Erythroblast (primary cell): ENCODE data around the gene KIF20A.
A peak's percentile ranks its signal among the peaks of the same experiment; 100 is the strongest.
"Not testable (repeated sequence)": the region's sequence is repeated elsewhere in the genome, so short reads cannot be mapped to it uniquely, and the experiment has no call there.

ENCODE experiments used
- DNase-seq, 2 experiments: peaks; one replicate each; lab custom pipeline; 2025; lab: John Stamatoyannopoulos, UW
- GATA1 ChIP-seq: IDR thresholded peaks from 2 replicates; pipeline ENCODE4 v1.6.1; 2011; ENCODE audit warnings: low read depth, mild to moderate bottlenecking, control low read depth, low read length, moderate library complexity
- POLR2A ChIP-seq: IDR thresholded peaks from 2 replicates; pipeline ENCODE4 v1.6.1; 2011; ENCODE audit warnings: mild to moderate bottlenecking, low read length

Gene KIF20A

DNA sequence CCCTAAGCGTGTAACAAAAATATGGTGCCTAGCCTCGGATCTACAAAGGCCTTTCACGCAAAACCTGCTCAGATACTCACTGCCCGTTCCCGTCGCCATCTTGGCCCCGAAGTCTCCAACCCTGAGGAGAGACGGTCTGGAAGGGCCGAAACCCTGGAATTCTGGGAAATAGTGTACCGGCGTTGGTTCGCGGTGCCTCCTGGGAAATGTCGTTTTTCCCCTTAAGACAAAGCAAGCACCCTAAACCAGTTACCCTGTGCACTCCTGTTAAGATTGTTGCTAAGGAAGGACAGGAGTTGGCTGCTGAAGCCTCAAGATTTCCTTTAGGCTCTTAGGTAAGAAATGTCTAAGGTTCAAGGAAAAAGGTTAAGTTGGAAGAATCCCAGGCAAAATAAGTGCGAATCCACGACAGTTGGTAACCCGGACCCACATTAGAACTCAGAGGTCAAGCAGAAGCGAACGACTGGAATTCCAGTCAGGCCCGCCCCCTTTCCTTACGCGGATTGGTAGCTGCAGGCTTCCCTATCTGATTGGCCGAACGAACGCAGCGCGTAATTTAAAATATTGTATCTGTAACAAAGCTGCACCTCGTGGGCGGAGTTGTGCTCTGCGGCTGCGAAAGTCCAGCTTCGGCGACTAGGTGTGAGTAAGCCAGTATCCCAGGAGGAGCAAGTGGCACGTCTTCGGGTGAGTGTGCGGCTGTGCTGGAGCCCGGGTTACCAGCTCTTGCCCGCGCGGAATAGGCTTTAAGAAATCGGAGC is at the start of gene KIF20A, which contains the start of gene BRD8:
TSS of gene KIF20A (plus strand) at position 597 of the 761 bp plus-strand sequence. CDS start 569 bp downstream, outside the sequence.
TSS of gene BRD8 (minus strand) at position 115 of the 761 bp plus-strand sequence. CDS start at position 99, 16 bp downstream.
- no peak for TF ChIP-seq GATA1
- peak; percentile 86 for TF ChIP-seq POLR2A
- DNase-seq, result peak; percentile 96 to 98

DNA sequence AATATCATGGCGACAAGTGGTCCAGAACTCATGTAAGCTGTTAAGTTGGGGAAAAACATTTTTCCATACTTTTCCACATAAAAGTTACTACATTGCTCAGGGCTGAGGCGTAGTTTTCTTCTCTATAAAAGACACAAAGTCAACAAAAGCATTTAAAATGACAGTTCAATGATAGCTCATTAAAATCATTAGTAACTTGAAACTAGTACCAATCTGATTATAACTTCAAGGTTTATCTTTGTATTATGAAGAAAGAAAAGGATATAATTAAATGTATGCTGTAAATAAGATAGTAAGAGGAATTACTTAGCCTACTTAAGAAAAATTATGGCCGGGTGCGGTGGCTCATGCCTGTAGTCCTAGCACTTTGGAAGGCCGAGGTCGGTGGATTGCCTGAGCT is 49.6 kb upstream of the KIF20A start:
- TF ChIP-seq POLR2A (no peak), GATA1 (no peak)

DNA sequence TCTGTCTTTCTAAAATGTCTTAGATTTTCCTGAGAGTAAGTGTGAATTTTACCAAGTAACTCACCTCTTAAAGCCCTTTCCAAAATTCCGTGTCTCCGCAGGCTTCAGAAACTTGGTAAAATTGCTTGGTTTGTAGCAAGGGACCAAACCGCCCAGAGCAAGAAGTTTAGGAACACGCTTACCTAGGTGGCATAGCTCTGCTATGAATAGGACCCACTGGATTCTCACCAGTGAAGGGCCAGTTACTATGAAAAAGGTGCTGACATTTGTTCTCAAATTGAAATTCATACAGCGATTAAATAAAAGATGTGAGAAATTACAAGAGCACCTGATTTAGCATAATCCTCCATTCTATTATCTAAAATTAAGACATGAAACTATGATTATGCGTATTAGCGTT is 46.4 kb upstream of the KIF20A start:
- TF ChIP-seq GATA1 (no peak), POLR2A (no peak)
- no peak for DNase-seq

More for the DNA sequence above, 49.6 kb upstream of the KIF20A start:
- DNase-seq, result no peak

DNA sequence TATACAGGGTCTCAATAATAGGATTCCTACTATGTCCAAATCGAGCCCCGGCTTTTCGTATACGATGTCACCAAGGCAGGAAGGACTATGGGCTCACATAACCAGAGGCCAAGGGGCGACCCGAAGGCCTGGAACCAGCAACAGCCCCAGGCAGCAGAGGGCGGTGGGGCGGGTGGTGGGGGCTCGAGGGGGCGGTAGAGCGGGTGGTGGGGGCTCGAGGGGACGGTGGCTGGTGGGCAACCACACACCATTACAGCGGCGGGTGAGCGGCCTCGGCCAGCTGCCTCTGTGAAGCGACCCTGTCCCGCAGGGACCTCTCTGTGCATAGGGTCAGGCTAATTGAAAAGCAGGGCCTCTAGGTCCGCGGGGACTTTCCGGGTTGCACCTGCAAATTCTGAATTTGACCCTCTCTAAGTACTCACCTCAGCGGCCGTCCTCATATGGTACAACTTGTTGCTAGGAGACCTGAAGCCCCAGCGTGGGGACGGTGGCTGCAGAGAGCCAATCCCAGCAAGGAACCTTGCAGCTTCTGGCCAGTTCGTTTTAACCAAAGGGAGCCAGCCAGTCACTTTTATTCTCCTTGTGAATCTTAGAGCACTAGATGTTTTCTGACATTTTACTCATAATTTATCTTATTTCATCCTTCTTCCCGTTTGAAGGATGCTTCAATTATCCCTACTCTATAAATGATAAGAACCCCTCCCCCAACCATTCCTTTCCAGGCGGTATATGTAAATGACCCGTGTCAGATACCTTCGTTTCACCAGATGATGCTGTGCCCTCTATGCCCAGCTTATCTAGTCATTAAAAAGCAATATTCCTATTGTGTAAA is 39.7 kb upstream of the KIF20A start, which contains the start of gene NME5:
TSS of gene NME5 (minus strand) at position 480 of the 832 bp plus-strand sequence. CDS start 648 bp downstream, outside the sequence.
- no peak for TF ChIP-seq GATA1
- no peak for TF ChIP-seq POLR2A
- peak; percentile 35 to 66 for DNase-seq

DNA sequence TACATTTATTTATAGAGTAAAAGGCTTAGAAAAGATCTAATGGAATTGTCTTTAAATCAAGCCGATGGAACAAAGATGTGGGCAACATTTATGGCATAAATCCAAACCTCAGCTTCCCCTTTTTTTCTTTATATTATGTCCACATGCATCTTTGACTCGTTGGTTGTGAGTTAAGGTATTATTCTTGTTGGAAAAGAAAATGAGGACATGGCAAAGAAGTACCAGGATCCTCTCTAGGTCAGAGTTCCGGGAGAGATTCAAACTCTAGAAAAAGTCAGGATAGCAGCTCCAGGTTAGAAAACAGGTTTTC is 39.2 kb upstream of the KIF20A start:
- no peak for DNase-seq
- TF ChIP-seq GATA1, result no peak
- TF ChIP-seq POLR2A, result no peak

DNA sequence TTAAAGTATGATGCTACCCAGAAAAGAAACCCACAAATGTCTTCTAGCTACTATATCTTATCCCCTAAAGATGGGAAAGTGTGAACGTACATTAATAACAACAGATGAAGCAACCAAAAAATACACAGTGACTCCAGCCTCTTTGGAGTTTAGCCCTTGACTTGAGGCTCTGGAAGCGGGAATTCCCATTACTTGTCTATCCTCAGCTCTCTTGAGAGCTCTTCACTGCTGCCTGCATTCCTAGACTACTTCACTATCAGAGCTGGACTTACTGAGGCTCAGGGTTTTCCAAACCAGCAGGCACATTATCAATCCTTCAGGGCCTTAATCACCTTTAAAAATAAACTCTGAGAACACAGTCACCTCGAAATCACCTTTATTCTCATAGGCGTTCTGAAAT is 38.6 kb upstream of the KIF20A start:
- TF ChIP-seq POLR2A (no peak), GATA1 (no peak)
- no peak for DNase-seq

DNA sequence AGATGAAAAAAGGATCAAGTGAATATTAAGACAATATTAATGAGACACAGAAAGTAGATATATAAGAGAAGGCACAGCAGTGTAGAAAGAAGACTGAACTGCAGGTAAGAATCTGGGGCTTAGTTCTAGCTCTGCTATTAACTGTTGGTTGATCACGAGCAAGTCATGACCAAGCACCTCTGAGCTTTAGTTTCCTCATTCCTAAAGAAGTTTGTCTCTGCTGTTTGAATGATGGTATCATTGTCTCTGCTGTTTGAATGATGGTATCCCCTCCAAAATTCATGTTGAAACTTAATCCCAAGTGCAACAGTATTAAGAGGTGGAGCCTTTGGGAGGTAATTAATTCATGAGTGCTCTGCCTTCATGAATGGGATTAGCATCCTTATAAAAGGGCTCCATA is 37.2 kb upstream of the KIF20A start:
- TF ChIP-seq GATA1 (no peak), POLR2A (no peak)

DNA sequence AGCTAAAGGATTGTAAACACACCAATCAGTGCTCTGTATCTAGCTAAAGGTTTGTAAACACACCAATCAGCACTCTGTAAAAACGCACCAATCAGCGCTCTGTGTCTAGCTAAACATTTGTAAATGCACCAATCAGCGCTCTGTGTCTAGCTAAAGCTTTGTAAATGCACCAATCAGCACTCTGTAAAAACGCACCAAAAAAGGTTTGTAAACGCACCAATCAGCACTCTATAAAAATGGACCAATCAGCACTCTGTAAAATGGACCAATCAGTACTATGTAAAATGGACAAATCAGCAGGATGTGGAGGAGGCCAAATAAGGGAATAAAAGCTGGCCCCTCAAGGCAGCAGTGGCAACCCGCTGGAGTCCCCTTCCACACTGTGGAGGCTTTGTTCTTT is 35.3 kb upstream of the KIF20A start:
- DNase-seq, result not testable (repeated sequence)

More for the DNA sequence above, 37.2 kb upstream of the KIF20A start:
- no peak for DNase-seq

DNA sequence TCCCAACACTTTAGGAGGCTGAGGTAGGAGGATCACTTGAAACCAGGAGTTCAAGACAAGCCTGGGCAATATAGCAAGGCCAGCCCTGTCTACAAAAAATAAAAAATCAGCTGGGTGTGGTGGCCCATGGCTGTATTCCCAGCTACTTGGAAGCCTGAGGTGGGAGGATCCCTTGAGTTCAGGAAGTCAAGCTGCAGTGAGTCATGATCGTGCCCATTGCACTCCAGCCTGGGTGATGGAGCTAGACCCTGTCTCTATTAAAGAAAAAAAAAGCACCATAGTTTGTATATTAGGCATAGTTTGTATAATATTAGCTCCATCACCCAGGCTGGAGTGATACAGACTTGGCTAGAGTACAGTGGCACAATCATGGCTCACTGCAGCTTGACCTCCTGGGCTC is 30.1 kb upstream of the KIF20A start:
- no peak for TF ChIP-seq POLR2A
- DNase-seq, result peak in 1 of 2 experiments; percentile 27

DNA sequence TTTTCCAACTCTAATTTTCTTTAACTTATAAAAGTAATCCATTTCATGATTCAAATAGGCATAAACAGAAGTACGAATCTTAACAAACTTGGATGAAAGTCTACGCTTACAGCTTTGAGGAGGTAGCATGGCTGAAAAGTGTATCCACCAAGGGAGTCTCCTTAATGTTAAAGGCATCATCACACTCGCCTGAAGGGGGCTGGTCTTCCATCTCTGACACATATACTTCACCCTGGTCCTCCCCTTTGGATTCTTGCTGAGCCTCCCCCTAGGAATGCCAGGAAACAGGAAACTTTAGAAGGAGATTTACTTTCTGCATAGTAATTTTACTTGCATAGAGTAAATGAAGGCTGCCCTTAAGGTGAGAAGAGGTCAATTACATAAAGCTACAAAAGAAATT is 29.4 kb upstream of the KIF20A start:
- no peak for DNase-seq
- TF ChIP-seq POLR2A, result no peak
- no peak for TF ChIP-seq GATA1

DNA sequence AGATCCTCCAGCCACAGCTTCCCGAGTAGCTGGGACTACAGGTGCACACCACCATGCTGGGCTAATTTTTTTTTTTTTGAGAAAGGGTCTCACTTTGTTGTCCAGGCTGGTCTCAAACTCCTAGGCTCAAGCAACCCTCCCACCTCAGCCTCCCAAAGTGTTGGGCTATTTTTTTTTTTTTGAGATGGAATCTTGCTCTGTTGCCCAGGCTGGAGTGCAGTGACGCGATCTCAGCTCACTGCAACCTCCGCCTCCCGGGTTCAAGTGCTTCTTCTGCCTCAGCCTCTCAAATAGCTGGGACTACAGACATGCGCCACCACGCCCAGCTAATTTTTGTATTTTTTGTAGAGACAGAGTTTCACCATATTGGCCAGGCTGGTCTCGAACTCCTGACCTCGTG is 22.9 kb upstream of the KIF20A start:
- DNase-seq, result not testable (repeated sequence)

DNA sequence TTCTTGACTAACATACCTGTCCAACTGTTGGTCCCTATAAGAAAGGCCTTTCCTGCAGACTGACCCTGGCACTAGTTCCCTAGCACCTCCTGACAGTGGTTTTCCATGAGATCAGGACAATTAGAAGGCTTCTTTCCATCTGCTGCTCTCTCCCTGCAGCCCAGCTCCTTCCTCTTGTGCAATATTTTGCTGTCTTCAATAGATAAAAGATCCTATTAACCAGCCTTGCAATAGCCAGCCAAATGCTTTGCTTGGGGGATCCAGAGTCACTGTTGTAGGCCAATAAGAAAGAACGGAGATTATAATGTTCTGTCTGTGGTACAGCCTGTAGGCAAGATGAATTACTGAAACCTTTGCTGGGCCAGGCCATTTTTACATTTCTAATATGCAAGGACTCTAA is 21.3 kb upstream of the KIF20A start:
- DNase-seq, result no peak
- TF ChIP-seq GATA1 (no peak), POLR2A (no peak)

DNA sequence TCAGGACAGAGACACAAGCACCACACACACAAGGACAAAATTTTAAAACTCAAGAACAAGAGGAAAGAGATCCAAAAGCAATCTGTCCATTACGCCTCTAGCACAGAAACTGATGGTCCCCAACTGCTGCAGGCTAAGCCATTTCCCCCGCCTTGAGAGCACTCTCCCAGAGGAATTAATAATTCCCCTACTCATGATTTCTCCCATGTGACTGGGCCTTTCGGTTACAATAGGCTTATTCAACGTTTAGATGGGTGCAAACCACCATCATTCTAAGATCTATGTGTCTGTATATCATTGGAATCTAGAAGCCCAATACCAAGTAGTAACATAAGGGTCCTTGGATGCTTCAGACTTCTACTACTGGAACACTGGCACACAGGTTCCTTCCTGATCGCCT is 19.2 kb upstream of the KIF20A start:
- TF ChIP-seq POLR2A (no peak), GATA1 (no peak)
- DNase-seq, result no peak

DNA sequence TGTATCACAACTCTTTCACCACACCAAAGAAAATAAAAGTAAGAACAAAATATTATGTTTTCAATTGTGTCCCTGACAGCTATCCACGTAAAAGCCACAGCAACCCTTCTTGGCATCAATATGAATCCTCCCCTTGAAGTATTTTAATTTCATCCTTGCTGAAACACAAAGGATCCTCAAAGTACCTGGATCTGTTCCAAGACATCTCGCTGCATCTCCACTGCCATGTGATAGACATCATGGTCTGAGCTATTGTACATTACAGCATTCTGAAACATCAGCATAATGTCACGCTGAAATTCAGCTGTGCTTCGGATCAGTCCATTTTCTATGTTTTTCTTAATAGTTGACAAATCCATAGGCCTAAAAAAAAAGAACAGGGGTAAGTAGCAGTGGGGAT is 18.2 kb upstream of the KIF20A start:
- TF ChIP-seq GATA1 (no peak), POLR2A (no peak)
- DNase-seq, result no peak
